GM18505 (cell line): ENCODE measurements around the gene EFNB1.
"Not testable (repeated sequence)": the region's sequence is repeated elsewhere in the genome, so short reads cannot be mapped to it uniquely, and the experiment has no call there.

Experiments
- ATAC-seq: cut with Tn5 transposase; IDR thresholded peaks from one replicate; pipeline ENCODE4 v1.9.1; 2021; ENCODE audit not compliant: unreplicated experiment
- POLR2A ChIP-seq: IDR thresholded peaks from 4 replicates; pipeline ENCODE4 v1.6.1; 2011; ENCODE audit warnings: borderline replicate concordance; ENCODE audit not compliant: insufficient read depth, insufficient read length; ENCODE audit errors: extremely low read depth

Gene EFNB1

DNA sequence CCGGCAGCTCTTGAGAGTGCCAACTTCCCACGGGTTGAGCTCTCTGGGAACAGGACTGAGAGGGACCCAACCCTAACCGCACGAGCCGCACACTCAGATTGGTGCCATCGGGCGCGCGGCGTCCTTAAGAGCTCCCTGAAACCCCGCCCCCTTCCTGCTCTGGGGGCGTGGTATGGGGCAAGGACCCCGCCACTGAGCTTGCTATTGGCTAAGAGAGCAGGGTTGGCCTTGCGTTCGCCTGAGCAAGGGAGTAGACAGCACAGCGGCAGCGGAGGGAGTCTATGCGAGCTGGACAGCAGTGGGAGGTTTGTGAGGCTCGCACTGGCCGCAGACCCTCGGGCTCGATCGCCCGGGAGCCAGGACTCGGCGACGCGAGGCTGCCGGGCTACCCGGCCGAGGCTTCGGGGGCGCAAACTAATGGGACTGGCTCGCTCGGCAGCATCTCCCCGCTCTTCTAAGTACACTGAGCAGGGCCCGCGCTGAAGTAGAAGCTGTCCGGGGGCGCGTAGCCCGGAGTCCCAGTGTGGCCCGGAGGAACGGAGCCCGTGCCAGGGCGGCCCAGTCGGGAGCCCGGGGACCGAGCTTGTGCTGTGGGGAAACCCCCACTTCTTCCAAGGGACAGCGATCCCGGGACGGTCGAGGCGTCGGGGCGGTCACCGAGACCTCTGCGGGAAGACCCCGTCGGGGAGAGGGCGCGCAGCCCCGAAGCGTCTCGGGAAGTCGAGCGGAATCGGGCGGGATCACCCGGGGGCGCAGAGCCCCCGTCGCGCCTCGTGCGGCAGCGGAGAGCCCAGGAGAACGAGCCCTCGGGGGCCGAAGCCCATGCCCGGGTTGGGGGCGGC lies at the start of gene EFNB1:
EFNB1 (plus strand) TSS at position 282 of the 842 bp plus-strand sequence. CDS start 756 bp downstream, outside the sequence.
- peak; percentile 91 for ATAC-seq
- peak; percentile 49 for TF ChIP-seq POLR2A

DNA sequence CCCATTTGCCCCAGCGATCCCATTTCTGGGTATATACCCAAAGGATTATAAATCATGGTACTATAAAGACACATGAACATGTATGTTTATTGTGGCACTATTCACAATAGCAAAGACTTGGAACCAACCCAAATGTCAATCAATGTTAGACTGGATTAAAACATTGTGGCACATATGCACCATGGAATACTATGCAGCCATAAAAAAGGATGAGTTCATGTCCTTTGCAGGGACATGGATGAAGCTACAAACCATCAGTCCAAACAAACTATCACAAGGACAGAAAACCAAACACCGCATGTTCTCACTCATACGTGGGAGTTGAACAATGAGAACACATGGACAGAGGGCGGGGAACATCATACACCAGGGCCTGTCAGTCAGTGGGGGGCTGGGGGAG lies 47.5 kb upstream of the EFNB1 start:
- not testable (repeated sequence) for ATAC-seq

DNA sequence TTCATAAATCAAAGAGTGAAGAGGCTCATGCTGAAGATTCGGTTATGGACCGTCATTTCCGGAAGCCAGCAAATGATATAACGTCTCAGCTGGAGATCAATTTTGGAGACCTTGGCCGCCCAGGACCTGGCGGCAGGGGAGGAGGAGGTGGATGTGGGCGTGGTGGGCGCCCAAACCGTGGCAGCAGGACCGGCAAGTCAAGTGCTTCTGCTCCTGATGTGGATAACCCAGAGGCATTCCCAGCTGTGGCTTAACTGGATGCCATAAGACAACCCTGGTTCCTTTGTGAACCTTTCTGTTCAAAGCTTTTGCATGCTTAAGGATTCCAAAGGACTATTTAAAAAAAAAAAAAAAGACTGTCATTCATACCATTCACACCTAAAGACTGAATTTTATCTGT lies 44.0 kb upstream of the EFNB1 start:
- ATAC-seq: no peak
- TF ChIP-seq POLR2A: no peak

DNA sequence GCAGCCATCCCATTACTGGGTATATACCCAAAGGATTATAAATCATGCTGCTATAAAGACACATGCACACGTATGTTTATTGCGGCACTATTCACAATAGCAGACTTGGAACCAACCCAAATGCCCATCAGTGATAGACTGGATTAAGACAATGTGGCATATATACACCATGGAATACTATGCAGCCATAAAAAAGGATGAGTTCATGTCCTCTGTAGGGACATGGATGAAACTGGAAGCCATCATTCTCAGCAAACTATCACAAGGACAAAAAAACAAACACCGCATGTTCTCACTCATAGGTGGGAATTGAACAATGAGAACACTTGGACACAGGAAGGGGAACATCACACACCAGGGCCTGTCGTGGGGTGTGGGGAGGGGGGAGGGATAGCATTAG lies 42.2 kb upstream of the EFNB1 start:
- ATAC-seq: not testable (repeated sequence)

DNA sequence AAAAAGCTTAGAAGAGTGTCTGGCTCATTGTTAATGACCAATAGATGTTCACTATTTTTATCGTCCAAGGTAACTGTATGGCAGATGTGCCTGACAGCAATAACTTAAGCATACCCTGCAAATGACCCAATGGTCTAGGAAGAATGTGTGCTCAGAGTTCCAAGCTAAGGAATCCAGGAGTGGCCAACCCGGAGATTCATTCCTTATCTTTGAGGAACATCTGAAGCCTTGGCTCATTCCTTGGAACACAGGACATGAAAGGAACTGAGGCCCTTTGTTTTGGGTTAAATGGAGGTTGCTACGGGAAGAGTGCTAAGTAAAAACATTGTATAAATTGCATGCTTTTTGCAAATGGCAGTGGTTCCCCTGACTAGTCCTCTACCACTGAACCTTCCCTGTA lies 38.9 kb upstream of the EFNB1 start:
- no peak for TF ChIP-seq POLR2A
- ATAC-seq: no peak

DNA sequence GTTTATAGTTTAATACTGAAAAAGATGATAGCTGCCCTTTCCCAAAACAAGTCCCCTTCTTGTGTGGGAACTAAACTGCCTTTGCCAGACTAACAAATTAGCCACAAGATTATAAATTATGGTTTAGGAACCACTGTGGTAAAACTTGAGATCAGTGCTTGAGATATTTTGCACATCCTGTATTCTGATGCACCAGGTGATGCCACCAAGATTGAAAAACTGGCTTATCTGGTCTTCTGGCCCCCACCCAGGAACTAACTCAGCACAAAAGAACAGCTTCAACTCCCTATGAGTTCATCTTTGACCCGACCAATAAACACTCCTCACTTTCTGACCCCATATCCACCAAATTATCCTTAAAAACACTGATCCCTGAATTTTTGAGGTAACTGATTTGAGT lies 36.7 kb upstream of the EFNB1 start:
- ATAC-seq: no peak
- no peak for TF ChIP-seq POLR2A

DNA sequence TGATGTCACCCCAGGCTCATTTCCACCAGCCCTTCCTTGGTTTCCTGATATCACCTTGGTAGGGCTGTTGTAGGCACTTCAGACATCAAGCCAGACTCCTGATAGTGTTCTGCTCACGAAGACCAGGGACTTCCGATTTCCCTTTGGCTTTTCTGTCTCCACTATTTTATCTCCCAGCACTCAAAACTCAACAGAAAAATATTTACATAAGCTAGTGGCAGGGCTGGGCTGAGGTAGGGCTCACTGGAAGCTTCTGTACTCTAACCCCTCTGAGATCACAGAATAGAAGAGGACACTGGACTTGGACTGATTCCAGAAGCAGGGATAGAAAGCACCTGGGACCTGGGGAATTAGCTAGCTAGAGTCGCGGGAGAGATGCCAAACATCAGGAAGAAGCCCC lies 34.4 kb upstream of the EFNB1 start:
- no peak for ATAC-seq
- TF ChIP-seq POLR2A: no peak

DNA sequence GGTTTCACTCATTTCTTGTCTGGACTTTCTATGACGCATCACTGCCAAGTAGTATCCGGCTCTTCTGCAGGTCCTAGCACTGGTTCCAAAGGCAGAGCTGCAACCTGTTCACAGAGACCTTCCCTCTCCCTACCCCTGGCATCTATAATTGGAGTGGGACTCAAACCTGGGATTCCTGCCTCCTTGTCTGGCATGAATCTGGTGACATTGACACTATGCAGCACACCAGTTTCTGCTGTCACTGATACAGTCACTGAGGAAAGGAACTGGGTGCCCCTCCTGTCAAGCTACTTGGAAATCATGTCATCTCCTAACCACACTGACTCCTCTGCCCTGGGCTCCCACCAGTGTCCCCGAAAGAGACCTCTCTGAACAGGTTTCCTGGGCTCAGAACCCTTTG lies 33.1 kb upstream of the EFNB1 start:
- ATAC-seq: no peak
- no peak for TF ChIP-seq POLR2A

DNA sequence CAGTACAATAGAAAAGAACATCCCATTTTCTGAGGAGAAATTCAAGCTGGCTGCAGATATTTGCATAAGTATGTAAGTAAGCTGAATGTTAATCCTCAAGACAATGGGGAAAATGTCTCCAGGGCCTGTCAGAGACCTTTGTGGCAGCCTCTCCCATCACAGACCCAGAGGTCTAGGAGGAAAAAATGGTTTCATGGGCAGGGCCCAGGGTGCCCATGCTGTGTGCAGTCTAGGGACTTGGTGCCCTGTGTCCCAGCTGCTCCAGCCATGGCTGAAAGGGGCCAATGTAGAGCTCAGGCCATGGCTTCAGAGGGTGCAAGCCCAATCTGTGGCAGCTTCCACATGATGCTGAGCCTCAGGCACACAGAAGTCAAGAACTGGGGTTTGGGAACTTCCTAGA lies 30.4 kb upstream of the EFNB1 start:
- not testable (repeated sequence) for ATAC-seq

DNA sequence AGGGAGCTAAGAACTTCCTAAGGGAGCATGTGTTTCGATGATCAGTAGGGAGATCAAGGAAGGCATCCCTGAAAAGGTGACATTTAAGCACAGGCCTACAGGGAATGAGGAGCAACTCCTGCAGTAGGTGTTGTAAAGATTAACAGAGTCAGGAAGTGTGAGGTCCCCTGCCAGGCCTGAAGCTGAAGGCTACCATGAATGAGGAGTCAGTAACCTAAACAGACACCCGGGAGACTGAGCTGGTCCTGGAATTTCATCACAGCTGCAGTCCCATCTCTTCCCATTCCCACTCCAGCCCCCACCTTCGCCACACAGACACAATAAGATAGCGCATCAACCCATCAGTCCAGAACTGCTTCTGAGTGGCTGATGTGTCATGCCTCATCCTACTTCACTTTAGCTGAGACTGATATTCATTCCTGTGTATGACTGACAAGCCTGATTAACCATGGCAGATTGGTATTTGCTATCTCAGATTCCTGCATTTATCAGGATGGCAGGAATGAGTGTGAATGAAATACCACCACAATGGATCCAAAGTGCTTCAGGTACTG lies 27.0 kb upstream of the EFNB1 start:
- TF ChIP-seq POLR2A: no peak
- no peak for ATAC-seq

DNA sequence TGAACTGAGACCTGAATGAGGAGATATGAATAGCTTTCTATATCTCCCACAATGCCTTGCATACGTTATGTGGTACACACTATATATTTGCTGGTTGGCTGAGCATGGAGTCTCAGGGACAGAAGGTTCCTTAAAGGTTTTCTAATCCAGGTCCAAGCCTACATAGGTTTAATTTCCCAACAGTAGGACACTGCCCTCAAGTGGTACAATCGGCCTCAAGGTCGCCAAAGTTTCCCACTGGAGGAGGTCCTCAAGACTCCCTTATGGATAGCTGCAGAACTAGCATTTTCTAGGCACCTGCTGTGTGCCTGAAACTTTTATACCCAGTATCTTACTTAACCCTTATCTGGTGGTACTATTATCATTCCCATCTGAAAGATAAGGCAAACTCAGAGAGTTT lies 21.0 kb upstream of the EFNB1 start:
- ATAC-seq: no peak
- TF ChIP-seq POLR2A: no peak

DNA sequence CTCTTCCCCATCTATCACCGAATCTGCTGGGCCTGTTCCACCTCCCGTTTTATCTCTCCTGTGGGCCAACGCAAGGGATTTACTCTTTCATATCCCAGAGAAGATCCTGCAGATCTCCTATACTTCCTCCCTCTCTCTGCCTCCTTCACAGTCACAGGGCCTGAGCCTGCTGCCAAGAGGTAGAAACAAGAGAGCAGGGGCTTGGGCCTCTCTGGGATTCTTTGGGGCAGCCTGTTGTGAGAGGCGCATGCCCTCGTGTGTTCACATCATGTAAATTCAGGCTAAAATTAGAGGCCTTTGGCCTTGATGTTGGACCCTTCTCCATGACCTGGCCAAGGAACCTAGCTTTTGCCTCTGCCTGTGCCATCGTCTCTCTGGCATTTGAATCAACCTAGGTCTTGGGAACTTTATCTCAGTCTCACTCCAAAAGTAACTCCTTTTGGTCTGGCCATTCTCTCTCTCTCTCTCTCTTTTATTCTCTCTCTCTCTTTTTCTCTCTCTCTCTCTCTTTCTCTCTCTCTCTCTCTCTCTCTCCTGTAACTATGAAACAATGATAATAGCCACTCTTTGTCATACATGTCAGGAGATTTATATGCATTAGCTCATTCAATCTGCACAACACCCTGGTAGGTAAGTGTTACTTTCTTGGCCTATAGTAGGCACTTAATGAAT lies 20.0 kb upstream of the EFNB1 start:
- ATAC-seq: no peak

DNA sequence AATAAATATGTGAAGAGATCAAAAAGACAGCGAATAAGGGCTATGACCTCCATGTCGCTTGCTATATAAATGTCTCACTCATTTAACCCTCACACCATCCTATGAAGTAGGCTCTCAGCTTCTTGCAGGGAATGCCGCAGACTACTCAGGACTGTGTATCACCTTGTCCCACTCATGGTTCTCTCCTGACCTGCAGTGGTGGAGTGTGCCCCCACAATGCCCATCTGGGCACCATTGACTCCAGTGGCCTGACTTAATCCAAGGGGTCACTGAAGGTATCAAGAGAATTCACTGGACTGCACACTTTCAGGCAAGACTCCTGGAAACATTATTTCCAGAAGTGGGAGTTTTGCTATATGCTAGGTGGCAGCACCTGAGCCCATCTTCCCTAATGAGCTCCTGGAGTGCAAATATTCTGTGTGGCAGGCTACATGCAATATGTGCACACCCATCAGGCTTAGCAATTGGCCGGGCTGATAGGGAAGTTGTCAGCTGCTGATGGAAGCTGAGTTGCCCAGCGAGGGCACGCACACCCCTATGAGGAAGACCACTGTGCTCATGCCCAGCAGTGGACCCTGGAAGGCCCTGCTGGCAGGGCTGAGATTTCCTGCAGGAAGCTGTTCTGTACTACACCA lies 8.2 kb upstream of the EFNB1 start:
- no peak for TF ChIP-seq POLR2A
- ATAC-seq: no peak

More for the DNA sequence above, 20.0 kb upstream of the EFNB1 start:
- TF ChIP-seq POLR2A: no peak

DNA sequence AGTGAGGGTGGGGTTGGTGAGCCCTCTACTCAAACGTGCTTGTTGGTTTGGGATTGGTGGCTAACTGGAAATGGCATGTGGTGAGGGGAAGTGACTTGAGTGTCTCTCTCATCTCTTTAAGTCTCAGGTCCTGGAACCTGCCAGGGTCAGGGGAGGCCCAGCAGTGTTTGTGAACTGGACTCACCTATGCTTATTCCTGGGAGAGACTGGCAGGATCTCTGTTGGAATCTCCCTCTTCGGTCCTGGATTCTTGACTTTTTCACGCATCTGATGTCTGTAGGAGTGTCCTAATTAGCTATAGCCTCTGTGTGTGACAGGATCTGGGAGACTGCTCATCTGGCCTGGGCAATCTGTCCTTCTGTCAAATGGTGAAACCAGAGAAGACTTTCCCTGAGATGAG lies 7.2 kb upstream of the EFNB1 start:
- no peak for ATAC-seq
- no peak for TF ChIP-seq POLR2A
